ENCODE data around the gene FOXS1.

The FOXS1 gene

GRCh38 chr20:31877684-31878083 lies 32.3 kb upstream of the FOXS1 start:
- H3K4me1 Mint-ChIP-seq = peaks cover 6% of the 10 kb centered on the region
- TF ChIP-seq CTCF (IDR thresholded peaks at IDR 0.05; ENCODE audit: unreplicated experiment in 3 of 3) = no peak
- no peak overlapping the region for H3K27ac Mint-ChIP-seq
- no peak overlapping the region for H3K4me3 Mint-ChIP-seq
- peaks cover 2% of the 10 kb centered on the region for H3K9me3 Mint-ChIP-seq
- H3K36me3 Mint-ChIP-seq (ENCODE audit: low read depth) = peaks cover 4% of the 10 kb centered on the region
- no peaks in the 10 kb centered on the region for H3K27me3 Mint-ChIP-seq (ENCODE audit: low read depth)

- Mint-ChIP-seq H3K9me3 (peaks cover 2% of the 10 kb centered on the region), H3K4me1 (peaks cover 8% of the 10 kb centered on the region), H3K27me3 (ENCODE audit: low read depth) (peaks cover 8% of the 10 kb centered on the region), H3K4me3 (no peak overlapping the region), H3K36me3 (ENCODE audit: low read depth) (peaks cover 4% of the 10 kb centered on the region), H3K27ac (peak overlapping the region in 1 of 3 experiments; percentile 0)
- no peak for TF ChIP-seq CTCF (IDR thresholded peaks at IDR 0.05; ENCODE audit: unreplicated experiment in 3 of 3)
These were observed 30.3 kb upstream of the FOXS1 start for GRCh38 chr20:31875671-31876070.

- H3K4me3 Mint-ChIP-seq = peak overlapping the region in 2 of 3 experiments; percentile 11 to 27
- H3K27ac Mint-ChIP-seq = peak overlapping the region in 1 of 3 experiments; percentile 22
- no peak for TF ChIP-seq CTCF (IDR thresholded peaks at IDR 0.05; ENCODE audit: unreplicated experiment in 3 of 3)
These were observed 27.0 kb upstream of the FOXS1 start for GRCh38 chr20:31872406-31872805.

GRCh38 chr20:31871618-31871954 lies 26.2 kb upstream of the FOXS1 start:
- peak overlapping the region; percentile 85 to 95 (median 93) for H3K4me3 Mint-ChIP-seq
- peaks cover 8% of the 10 kb centered on the region for H3K27me3 Mint-ChIP-seq (ENCODE audit: low read depth)
- H3K36me3 Mint-ChIP-seq (ENCODE audit: low read depth) = peaks cover 8% of the 10 kb centered on the region
- H3K9me3 Mint-ChIP-seq = no peaks in the 10 kb centered on the region
- TF ChIP-seq CTCF (IDR thresholded peaks at IDR 0.05; ENCODE audit: unreplicated experiment in 3 of 3) = no peak
- peak overlapping the region in 2 of 3 experiments; percentile 80 to 86 for H3K27ac Mint-ChIP-seq
- peaks cover 14% of the 10 kb centered on the region for H3K4me1 Mint-ChIP-seq

More at GRCh38 chr20:31872406-31872805, 27.0 kb upstream of the FOXS1 start:
- peaks cover 8% of the 10 kb centered on the region for H3K27me3 Mint-ChIP-seq (ENCODE audit: low read depth)
- peaks cover 4% of the 10 kb centered on the region for H3K36me3 Mint-ChIP-seq (ENCODE audit: low read depth)
- peaks cover 14% of the 10 kb centered on the region for H3K4me1 Mint-ChIP-seq
- no peaks in the 10 kb centered on the region for H3K9me3 Mint-ChIP-seq

GRCh38 chr20:31870726-31871617 lies 25.6 kb upstream of the FOXS1 start:
- peaks cover 8% of the 10 kb centered on the region for H3K27me3 Mint-ChIP-seq (ENCODE audit: low read depth)
- H3K9me3 Mint-ChIP-seq = no peaks in the 10 kb centered on the region
- peaks cover 14% of the 10 kb centered on the region for H3K4me1 Mint-ChIP-seq
- H3K4me3 Mint-ChIP-seq = peak overlapping the region; percentile 85 to 95 (median 93)
- peaks cover 8% of the 10 kb centered on the region for H3K36me3 Mint-ChIP-seq (ENCODE audit: low read depth)
- no peak for TF ChIP-seq CTCF (IDR thresholded peaks at IDR 0.05; ENCODE audit: unreplicated experiment in 3 of 3)
- H3K27ac Mint-ChIP-seq = peak overlapping the region; percentile 66 to 86 (median 80)
